Measurements from ENCODE around the gene FASTKD2.

Gene FASTKD2

DNA sequence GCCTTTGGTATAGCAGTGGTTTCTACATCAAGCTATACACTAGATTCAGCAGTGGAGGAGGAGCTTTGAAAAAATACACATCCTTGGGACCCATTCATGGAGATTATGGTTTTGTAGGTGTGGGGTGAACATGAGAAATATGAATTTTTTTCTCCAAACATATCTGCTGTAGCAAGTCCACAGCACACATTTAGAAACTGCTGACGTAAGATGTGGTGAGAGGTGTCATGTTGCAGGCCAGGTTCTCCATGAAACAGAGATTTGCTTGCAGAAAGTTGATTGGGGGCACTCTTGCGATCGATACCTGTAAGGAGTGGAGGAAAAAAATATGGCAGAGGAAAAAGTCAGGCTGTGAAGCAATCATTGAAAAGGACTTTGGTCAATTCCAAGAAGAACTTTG is 67.9 kb downstream of the FASTKD2 start:
- no peak overlapping the region for H3K4me3 ChIP-seq (ENCODE audit: control insufficient read depth, low read depth, low read length)
- no peak for DNase-seq (ENCODE audit: low read depth)
- TF ChIP-seq, protein P1, sequence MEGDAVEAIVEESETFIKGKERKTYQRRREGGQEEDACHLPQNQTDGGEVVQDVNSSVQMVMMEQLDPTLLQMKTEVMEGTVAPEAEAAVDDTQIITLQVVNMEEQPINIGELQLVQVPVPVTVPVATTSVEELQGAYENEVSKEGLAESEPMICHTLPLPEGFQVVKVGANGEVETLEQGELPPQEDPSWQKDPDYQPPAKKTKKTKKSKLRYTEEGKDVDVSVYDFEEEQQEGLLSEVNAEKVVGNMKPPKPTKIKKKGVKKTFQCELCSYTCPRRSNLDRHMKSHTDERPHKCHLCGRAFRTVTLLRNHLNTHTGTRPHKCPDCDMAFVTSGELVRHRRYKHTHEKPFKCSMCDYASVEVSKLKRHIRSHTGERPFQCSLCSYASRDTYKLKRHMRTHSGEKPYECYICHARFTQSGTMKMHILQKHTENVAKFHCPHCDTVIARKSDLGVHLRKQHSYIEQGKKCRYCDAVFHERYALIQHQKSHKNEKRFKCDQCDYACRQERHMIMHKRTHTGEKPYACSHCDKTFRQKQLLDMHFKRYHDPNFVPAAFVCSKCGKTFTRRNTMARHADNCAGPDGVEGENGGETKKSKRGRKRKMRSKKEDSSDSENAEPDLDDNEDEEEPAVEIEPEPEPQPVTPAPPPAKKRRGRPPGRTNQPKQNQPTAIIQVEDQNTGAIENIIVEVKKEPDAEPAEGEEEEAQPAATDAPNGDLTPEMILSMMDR (conservative IDR thresholded peaks at IDR 0.05; ENCODE audit: control insufficient read depth, insufficient read depth, low read depth, low read length): no peak

DNA sequence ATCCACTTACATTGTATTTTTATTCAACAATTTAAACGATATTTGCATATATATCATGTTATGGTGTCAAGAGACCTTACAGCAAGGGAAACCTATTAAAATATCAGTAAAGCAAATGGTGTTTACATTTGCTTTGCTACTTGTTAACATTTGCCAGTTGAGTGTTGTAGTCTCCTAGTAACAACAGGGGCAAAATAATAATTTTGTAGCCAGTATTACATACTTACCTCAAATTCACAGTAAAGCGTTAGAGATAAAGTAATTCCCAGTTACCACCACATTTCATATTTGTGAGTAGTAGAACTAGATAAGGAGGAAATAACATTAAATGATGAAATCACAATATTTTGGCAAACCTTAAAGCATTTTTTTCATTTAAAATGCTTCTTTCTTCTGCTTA is 71.3 kb downstream of the FASTKD2 start:
- H3K4me3 ChIP-seq (ENCODE audit: control insufficient read depth, low read depth, low read length): no peak overlapping the region
- DNase-seq (ENCODE audit: low read depth): no peak
- TF ChIP-seq, protein P1 (conservative IDR thresholded peaks at IDR 0.05; ENCODE audit: control insufficient read depth, insufficient read depth, low read depth, low read length): no peak

DNA sequence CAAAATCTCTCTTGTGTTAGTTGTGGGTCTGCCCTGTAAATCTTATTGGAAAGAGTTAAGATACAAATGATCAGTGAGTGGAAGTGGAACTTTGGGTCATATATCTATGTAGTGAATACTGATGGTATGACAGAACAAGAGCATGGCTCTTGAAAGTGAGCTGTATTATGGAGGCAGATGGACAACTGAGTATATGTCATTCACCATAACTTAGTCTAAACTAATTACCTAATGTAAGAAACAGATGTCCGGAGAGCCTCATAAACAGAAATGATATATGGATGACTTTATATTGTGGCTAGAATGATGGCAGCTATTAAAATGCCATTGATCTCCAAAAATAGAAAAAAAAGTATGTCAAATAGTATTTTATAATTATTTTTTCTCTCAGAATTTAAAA is 72.4 kb downstream of the FASTKD2 start:
- no peak for DNase-seq (ENCODE audit: low read depth)
- H3K4me3 ChIP-seq (ENCODE audit: control insufficient read depth, low read depth, low read length): no peak overlapping the region
- TF ChIP-seq, protein P1 (conservative IDR thresholded peaks at IDR 0.05; ENCODE audit: control insufficient read depth, insufficient read depth, low read depth, low read length): no peak

DNA sequence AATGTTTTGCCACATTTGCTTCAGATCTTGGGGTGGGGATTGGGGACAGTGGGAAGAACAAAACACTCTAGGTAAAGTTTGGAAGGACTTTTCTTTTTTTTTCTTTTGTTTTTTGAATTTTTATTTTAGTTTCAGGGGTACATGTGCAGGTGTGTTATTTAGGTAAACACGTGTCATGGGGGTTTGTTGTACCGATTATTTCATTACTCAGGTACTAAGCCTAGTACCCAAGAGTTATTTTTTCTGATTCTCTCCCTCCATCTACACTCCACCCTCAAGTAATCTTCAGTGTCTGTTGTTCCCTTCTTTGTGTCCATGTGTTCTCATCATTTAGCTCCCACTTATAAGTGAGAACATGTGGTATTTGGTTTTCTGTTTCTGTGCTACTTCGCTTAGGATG is 73.3 kb downstream of the FASTKD2 start:
- H3K4me3 ChIP-seq (ENCODE audit: control insufficient read depth, low read depth, low read length): no peak overlapping the region
- DNase-seq (ENCODE audit: low read depth): no peak
- TF ChIP-seq, protein P1 (conservative IDR thresholded peaks at IDR 0.05; ENCODE audit: control insufficient read depth, insufficient read depth, low read depth, low read length): no peak

DNA sequence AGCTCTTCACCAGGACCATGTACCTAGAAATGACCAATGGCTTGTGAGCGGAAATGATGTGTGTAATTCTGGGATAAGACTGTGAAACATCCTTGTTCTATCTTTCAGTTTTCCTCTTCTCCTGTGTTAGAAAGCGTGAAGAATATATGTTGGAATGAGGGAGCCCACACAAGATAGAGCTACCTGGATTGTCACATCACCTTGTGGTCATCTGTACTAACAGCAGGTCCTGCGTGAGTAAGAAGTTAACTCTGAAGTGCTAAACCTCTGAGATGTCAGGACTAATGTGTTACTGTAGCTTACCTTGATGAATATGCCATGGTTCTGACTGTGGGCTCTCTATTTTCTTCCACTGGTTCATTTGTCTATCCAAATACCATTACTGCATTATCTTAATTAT is 75.6 kb downstream of the FASTKD2 start:
- no peak for DNase-seq (ENCODE audit: low read depth)
- TF ChIP-seq, protein P1 (conservative IDR thresholded peaks at IDR 0.05; ENCODE audit: control insufficient read depth, insufficient read depth, low read depth, low read length): no peak
- H3K4me3 ChIP-seq (ENCODE audit: control insufficient read depth, low read depth, low read length): no peak overlapping the region
